GM04503 (cell line): Measurements from ENCODE around the gene SH3BP2.

Experiments used
- DNase-seq: peaks from one replicate; pipeline ENCODE4 v3.0.0-alpha.2; 2012; ENCODE audit warnings: low read depth

SH3BP2 gene

DNA sequence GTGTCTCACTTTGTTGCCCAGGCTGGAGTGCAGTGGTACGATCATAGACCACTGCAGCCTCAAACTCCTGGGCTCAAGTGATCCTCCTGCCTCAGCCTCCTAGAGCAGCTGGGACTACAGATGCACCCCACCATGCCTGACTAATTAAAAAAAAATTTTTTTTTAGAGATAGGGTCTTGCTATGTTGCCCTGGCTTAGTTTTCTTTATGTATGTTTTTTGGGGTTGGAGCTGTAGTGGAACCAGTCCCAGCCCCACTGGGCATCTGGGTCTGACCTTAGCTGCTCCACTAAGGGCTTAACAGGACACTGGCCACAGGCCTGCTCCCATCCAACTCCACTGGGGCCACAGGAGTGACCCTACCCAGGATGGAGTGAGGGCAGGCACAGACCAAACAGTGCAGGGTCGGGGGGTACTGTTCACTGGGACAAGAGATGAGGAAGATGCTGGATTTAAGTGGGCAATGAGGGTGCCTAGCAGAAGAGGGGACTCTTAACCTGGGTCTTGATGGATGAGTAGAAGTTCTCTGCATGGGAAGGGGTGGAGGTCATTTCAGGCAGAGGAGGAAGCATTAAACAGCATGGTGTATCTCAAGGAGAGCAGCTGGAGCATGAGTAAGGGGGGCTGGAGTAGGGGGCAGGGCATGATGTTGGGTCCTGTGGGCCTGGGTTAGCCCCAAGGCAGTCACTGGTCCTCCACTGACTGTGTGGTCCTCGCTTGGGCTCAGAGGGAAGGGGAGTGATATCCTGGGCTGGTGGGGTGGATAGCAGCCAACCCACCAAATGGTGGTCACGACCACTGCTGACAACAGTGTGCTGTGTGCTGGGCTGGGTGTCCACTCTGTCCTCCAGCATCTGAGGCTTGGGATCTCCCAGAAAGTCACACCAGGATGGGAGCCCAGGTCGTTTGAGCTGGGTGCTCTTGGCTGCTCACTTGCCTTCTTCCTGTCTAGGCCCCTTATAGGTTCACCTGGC, 26.6 kb downstream of the SH3BP2 start:
- DNase-seq = no peak

GRCh38 chr4:2820216-2820982, 27.5 kb downstream of the SH3BP2 start:
- no peak for DNase-seq

DNA sequence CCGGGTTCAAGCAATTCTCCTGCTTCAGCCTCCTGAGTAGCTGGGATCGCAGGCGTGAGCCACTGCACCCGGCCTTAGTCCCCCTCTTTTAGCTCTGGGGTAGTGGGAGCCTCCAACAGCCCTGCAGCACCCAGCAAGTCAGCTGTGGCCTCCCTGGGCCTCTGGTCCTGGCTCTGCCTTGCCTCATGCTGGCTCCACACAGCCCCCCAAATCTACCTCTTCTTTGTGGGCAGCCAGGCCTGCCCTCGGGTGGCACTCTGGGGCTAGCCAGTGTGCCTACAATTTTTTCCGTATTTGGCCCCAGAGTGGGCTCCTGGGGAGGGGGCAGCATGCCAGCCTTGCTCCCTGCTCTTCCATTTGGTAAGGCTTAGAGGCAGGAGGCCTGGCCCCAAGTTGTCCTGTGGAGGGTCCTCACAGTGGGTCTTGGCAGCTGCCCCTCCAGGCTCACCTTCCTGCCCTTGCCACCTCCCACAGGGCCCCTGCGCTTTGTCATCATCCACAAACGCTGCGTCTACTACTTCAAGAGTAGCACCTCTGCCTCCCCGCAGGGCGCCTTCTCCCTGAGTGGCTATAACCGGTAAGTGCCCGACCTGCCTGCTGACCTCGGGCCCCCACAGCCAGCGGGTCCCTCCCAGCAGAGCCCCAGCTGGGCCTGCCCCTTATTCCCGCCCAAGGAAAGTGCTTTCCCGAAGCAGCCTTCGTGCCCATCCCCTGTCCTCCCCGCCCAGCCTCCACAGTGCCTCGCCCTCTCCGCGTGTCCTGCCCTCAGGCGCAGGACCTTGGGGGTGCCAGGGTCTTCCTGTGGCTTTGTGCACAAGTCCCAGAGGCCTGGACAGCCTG, 29.8 kb downstream of the SH3BP2 start:
- no peak for DNase-seq

- DNase-seq = no peak
These were observed 30.4 kb downstream of the SH3BP2 start for GRCh38 chr4:2823301-2823670.

DNA sequence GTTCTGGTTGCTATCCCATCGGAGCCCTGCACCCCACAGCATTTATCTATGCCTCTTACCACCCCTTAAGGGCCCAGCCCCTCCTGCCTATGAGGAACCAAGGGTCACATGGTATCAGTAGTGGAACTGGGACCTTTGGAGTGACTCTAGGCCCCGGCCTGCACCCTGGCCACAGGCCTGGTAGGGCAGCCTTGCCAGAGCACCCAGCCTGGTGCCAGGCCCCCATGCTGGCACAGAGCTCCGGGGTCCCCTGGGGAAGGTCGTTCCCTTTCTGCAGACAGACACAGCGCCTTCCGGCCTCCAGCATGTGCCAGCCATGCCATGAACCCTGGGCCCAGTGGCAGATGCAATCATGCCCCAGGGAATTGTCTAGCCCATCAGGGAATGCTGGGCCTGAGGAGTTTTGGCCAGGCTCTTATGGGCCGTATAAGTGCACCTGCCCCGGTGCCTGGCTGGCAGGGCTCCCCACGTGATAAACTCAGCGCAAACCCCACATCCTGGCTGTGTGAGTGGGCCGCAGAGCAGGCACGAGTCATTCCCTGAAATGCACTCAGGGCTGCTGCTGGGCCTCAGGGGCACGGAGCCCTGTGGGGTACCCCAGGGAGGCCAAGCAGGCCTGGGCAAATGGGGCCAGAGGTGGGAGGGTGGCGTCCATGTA, 30.9 kb downstream of the SH3BP2 start:
- no peak for DNase-seq

GRCh38 chr4:2824329-2824835, 31.5 kb downstream of the SH3BP2 start:
- DNase-seq = no peak

DNA sequence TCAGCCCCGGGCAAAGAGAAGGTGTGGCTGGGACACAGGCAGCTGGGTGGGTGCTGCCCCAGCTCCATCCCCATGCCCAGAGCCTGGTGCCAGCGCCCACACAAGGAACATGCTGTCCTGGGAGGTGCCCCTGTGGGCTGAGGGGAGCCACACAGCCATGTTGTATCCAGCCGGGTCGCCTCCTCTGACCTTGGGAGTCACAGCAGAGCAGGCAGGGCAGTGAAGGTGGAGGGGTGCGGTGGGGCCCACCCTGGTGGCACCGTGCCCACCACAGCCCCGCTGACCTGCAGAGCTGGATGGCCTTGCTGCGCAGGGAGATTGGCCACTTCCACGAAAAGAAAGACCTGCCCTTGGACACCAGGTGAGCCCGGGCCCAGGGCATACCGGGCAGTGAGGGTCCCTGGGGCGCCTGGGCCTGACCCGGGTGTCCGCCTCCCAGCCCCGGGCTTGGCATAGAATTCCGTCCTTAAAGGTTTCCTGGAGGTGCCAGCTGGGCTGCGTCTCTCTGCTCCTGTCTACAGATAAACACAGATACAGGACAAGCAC, 32.0 kb downstream of the SH3BP2 start:
- DNase-seq = no peak

DNA sequence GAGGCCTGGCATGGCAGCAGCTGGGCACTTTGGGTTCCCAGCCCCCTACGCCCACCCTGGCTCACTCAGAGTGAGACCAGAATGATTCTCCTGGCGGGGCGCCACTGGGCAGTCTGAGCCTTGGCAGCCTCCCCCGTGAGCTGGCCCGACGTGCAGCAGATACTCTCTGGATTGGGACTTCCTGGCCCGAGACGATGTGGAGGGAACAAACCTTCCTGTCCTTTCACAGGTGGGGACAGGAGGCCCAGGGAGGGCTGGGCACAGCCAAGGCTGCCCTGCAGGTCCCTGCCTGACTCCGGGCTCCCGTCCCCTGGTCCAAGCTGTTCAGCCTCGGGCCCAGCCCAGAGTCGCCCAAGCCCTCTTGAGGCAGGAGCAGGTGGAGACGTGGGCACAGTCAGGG, 32.9 kb downstream of the SH3BP2 start:
- no peak for DNase-seq

- DNase-seq = no peak
These were observed 34.4 kb downstream of the SH3BP2 start for GRCh38 chr4:2827071-2827873.

GRCh38 chr4:2827874-2828751, 35.2 kb downstream of the SH3BP2 start:
- DNase-seq = no peak

DNA sequence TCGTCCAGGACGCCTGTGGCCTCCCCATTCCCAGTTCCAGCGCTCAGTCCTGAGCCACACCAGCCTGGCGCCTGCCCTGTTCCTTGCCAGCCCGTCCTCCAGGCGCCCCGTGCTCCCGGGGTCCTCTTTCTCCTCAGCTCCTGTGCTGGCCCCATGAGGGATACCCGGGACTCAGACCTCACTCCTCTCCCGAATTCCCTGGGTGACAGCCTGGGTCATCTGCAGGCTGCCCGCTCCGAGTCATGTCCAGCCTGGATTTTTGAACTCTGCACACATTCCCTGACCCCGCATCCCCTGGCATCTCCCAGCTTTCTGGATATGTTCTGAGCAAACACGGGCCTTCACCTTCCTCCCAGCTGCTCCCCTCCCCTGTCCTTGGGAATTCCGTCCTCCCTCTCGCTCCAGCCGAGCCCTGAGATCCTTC, 35.9 kb downstream of the SH3BP2 start:
- DNase-seq = no peak

DNA sequence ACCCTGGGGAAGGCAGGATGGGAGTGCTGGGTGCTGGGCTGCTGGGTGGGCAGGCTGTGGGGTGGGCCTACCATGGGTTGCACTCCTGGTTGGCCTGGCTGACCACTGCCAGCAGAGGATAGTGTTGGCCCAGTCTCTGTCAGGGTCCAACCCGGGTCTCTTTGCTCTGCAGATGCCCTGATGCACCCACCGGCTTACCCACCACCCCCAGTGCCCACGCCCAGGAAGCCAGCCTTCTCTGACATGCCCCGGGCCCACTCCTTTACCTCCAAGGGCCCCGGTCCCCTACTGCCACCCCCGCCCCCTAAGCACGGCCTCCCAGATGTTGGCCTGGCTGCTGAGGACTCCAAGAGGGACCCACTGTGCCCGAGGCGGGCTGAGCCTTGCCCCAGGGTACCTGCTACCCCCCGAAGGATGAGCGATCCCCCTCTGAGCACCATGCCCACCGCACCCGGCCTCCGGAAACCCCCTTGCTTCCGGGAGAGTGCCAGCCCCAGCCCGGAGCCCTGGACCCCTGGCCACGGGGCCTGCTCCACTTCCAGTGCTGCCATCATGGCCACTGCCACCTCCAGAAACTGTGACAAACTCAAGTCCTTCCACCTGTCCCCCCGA, 36.5 kb downstream of the SH3BP2 start:
- no peak for DNase-seq

DNA sequence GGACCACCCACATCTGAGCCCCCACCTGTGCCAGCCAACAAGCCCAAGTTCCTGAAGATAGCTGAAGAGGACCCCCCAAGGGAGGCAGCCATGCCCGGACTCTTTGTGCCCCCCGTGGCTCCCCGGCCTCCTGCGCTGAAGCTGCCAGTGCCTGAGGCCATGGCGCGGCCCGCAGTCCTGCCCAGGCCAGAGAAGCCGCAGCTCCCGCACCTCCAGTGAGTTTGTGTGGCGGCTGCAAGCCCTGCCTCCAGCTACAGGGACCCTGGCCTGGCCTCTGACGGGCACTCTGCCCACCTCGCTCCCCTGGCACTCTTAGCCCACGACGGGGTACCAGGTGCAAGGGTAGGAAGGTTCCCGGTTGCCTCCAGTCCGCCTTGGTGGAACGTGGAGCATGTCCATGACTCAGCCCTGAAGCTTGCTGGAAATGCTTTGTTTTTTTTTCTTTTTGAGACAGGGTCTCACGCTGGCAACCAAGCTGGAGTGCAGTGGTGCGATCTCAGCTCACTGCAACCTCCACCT, 37.1 kb downstream of the SH3BP2 start:
- no peak for DNase-seq

- no peak for DNase-seq
These were observed 38.0 kb downstream of the SH3BP2 start for GRCh38 chr4:2830632-2831610.

- DNase-seq = no peak
These were observed 38.9 kb downstream of the SH3BP2 start for GRCh38 chr4:2831611-2832308.

- DNase-seq = no peak
These were observed 39.6 kb downstream of the SH3BP2 start for GRCh38 chr4:2832309-2832980.
